ENCODE measurements around the gene HNRNPDL. TPM values are rescaled to one million over a fixed set of nuclear protein-coding genes. Genes with fewer than 3 reads are reported as not detected.
A peak's percentile ranks its signal among the peaks of the same experiment; 100 is the strongest.

HNRNPDL gene
- total and polyA plus RNA-seq, 2 of the 13 experiments (the other 11 are each of a cell fraction or from before 2014, with no cell fraction given), result 167 to 414 TPM

- TF ChIP-seq, protein P1, sequence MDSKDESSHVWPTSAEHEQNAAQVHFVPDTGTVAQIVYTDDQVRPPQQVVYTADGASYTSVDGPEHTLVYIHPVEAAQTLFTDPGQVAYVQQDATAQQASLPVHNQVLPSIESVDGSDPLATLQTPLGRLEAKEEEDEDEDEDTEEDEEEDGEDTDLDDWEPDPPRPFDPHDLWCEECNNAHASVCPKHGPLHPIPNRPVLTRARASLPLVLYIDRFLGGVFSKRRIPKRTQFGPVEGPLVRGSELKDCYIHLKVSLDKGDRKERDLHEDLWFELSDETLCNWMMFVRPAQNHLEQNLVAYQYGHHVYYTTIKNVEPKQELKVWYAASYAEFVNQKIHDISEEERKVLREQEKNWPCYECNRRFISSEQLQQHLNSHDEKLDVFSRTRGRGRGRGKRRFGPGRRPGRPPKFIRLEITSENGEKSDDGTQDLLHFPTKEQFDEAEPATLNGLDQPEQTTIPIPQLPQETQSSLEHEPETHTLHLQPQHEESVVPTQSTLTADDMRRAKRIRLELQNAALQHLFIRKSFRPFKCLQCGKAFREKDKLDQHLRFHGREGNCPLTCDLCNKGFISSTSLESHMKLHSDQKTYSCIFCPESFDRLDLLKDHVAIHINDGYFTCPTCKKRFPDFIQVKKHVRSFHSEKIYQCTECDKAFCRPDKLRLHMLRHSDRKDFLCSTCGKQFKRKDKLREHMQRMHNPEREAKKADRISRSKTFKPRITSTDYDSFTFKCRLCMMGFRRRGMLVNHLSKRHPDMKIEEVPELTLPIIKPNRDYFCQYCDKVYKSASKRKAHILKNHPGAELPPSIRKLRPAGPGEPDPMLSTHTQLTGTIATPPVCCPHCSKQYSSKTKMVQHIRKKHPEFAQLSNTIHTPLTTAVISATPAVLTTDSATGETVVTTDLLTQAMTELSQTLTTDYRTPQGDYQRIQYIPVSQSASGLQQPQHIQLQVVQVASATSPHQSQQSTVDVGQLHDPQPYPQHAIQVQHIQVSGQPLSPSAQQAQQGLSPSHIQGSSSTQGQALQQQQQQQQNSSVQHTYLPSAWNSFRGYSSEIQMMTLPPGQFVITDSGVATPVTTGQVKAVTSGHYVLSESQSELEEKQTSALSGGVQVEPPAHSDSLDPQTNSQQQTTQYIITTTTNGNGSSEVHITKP (CRISPR knock-in tag; IDR thresholded peaks at IDR 0.05; ENCODE audit: low read depth), result no peak
- TF ChIP-seq ZNF614 (CRISPR knock-in tag; IDR thresholded peaks at IDR 0.05; ENCODE audit: borderline replicate concordance) (no peak), ELF3 (CRISPR knock-in tag; IDR thresholded peaks at IDR 0.05) (peak; percentile 40; the same call in 1 of the 2 replicates), ZNF619 (CRISPR knock-in tag; IDR thresholded peaks at IDR 0.05) (no peak; the same call in 1 of the 2 replicates), JUND (CRISPR knock-in tag; IDR thresholded peaks at IDR 0.05) (0 out of 2 replicates have a peak, but pooled peaks have one; percentile 29), ZNF883 (CRISPR knock-in tag; IDR thresholded peaks at IDR 0.05; ENCODE audit: not compliant biosample characterization) (no peak), DRAP1 (CRISPR knock-in tag; IDR thresholded peaks at IDR 0.05) (peak; percentile 81), SRSF4 (IDR thresholded peaks at IDR 0.05; ENCODE audit: low read depth, low read length, poor library complexity, severe bottlenecking) (peak; percentile 29), CBX5 (CRISPR knock-in tag; IDR thresholded peaks at IDR 0.05; ENCODE audit: borderline replicate concordance) (no peak), ZNF670 (CRISPR knock-in tag; IDR thresholded peaks at IDR 0.05; ENCODE audit: borderline replicate concordance) (no peak), HHEX (CRISPR knock-in tag; IDR thresholded peaks at IDR 0.05) (no peak), ZNF180 (CRISPR knock-in tag; IDR thresholded peaks at IDR 0.05; ENCODE audit: borderline replicate concordance, low read depth) (no peak), ZHX1 (CRISPR knock-in tag; IDR thresholded peaks at IDR 0.05; ENCODE audit: low read depth) (peak; percentile 81; the same call in 1 of the 2 replicates), ZBTB8A (CRISPR knock-in tag; IDR thresholded peaks at IDR 0.05; ENCODE audit: borderline replicate concordance, low read depth) (no peak)
- TF ChIP-seq, protein P2, sequence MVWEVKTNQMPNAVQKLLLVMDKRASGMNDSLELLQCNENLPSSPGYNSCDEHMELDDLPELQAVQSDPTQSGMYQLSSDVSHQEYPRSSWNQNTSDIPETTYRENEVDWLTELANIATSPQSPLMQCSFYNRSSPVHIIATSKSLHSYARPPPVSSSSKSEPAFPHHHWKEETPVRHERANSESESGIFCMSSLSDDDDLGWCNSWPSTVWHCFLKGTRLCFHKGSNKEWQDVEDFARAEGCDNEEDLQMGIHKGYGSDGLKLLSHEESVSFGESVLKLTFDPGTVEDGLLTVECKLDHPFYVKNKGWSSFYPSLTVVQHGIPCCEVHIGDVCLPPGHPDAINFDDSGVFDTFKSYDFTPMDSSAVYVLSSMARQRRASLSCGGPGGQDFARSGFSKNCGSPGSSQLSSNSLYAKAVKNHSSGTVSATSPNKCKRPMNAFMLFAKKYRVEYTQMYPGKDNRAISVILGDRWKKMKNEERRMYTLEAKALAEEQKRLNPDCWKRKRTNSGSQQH (CRISPR knock-in tag; IDR thresholded peaks at IDR 0.05; ENCODE audit: low read depth), result no peak; the same call in 1 of the 2 replicates
- TF ChIP-seq, protein P3, sequence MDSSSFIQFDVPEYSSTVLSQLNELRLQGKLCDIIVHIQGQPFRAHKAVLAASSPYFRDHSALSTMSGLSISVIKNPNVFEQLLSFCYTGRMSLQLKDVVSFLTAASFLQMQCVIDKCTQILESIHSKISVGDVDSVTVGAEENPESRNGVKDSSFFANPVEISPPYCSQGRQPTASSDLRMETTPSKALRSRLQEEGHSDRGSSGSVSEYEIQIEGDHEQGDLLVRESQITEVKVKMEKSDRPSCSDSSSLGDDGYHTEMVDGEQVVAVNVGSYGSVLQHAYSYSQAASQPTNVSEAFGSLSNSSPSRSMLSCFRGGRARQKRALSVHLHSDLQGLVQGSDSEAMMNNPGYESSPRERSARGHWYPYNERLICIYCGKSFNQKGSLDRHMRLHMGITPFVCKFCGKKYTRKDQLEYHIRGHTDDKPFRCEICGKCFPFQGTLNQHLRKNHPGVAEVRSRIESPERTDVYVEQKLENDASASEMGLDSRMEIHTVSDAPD (CRISPR knock-in tag; IDR thresholded peaks at IDR 0.05), result peak; percentile 18; the same call in 1 of the 2 replicates
- TF ChIP-seq, protein P4, sequence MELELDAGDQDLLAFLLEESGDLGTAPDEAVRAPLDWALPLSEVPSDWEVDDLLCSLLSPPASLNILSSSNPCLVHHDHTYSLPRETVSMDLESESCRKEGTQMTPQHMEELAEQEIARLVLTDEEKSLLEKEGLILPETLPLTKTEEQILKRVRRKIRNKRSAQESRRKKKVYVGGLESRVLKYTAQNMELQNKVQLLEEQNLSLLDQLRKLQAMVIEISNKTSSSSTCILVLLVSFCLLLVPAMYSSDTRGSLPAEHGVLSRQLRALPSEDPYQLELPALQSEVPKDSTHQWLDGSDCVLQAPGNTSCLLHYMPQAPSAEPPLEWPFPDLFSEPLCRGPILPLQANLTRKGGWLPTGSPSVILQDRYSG (CRISPR knock-in tag; IDR thresholded peaks at IDR 0.05), result peak; percentile 33; the same call in 1 of the 2 replicates
Measured at GRCh38 chr4:82428969-82429727, 1.1 kb downstream of the HNRNPDL start (continued).
